GM23338 (cell line): ENCODE measurements around the gene PTPRC.

ENCODE experiments used
- CREB1 ChIP-seq: fragments of 250-450 bp; sonication (Bioruptor Pico); IDR thresholded peaks from 2 replicates; pipeline ENCODE4 v1.5.0; 2020; ENCODE audit warnings: low read depth, mild to moderate bottlenecking, moderate library complexity
- ETS1 ChIP-seq: IDR thresholded peaks from 2 replicates; pipeline ENCODE4 v1.6.1; 2016; ENCODE audit warnings: antibody characterized with exemption
- EZH2 ChIP-seq: fragments of 200-600 bp; sonication (generic); IDR thresholded peaks from one replicate; pipeline ENCODE4 v1.8.0; 2017; ENCODE audit warnings: antibody characterized with exemption, mild to moderate bottlenecking, low read depth; ENCODE audit not compliant: unreplicated experiment
- EZH2phosphoT487 ChIP-seq: fragments of 200-600 bp; sonication (generic); IDR thresholded peaks from one replicate; pipeline ENCODE4 v1.8.1; 2018; ENCODE audit warnings: antibody characterized with exemption; ENCODE audit not compliant: unreplicated experiment
- JUNB ChIP-seq: IDR thresholded peaks from one replicate; pipeline ENCODE4 v1.6.1; 2016; ENCODE audit warnings: antibody characterized with exemption; ENCODE audit not compliant: unreplicated experiment
- NANOG ChIP-seq: IDR thresholded peaks from 2 replicates; pipeline ENCODE4 v1.6.1; 2016; ENCODE audit warnings: antibody characterized with exemption, borderline replicate concordance
- POLR2AphosphoS5 ChIP-seq: IDR thresholded peaks from 2 replicates; pipeline ENCODE4 v1.6.1; 2016; ENCODE audit warnings: antibody characterized with exemption, low read depth
- STAT1 ChIP-seq: IDR thresholded peaks from one replicate; pipeline ENCODE4 v1.6.1; 2016; ENCODE audit warnings: antibody characterized with exemption; ENCODE audit not compliant: unreplicated experiment
- ZNF114 ChIP-seq: fragments of 250-450 bp; sonication (Bioruptor Pico); IDR thresholded peaks from 2 replicates; pipeline ENCODE4 v1.5.0; 2020; ENCODE audit warnings: mild to moderate bottlenecking, moderate library complexity
- ZNF331 ChIP-seq: fragments of 250-450 bp; sonication (Bioruptor Pico); IDR thresholded peaks from 2 replicates; pipeline ENCODE4 v1.5.0; 2020; ENCODE audit warnings: low read depth, mild to moderate bottlenecking, moderate library complexity
- TF ChIP-seq, protein P1 (sequence below), 2 experiments: fragments of 200-600 bp in 1 of 2; sonication (generic) in 1 of 2; conservative IDR thresholded peaks; 2 replicates each; pipeline versions ENCODE4 v1.5.1 to v1.6.1; 2016 to 2017; ENCODE audit warnings: antibody characterized with exemption in 2 of 2, low read depth in 2 of 2, mild to moderate bottlenecking in 2 of 2, moderate library complexity in 1 of 2
- TF ChIP-seq, protein P2 (sequence below): IDR thresholded peaks from one replicate; pipeline ENCODE4 v1.6.1; 2018; ENCODE audit warnings: antibody characterized with exemption; ENCODE audit not compliant: unreplicated experiment
- TF ChIP-seq, protein P3 (sequence below): fragments of 250-450 bp; sonication (Bioruptor Pico); IDR thresholded peaks from 2 replicates; pipeline ENCODE4 v1.5.0; 2020; ENCODE audit warnings: mild to moderate bottlenecking, moderate library complexity

DNA sequence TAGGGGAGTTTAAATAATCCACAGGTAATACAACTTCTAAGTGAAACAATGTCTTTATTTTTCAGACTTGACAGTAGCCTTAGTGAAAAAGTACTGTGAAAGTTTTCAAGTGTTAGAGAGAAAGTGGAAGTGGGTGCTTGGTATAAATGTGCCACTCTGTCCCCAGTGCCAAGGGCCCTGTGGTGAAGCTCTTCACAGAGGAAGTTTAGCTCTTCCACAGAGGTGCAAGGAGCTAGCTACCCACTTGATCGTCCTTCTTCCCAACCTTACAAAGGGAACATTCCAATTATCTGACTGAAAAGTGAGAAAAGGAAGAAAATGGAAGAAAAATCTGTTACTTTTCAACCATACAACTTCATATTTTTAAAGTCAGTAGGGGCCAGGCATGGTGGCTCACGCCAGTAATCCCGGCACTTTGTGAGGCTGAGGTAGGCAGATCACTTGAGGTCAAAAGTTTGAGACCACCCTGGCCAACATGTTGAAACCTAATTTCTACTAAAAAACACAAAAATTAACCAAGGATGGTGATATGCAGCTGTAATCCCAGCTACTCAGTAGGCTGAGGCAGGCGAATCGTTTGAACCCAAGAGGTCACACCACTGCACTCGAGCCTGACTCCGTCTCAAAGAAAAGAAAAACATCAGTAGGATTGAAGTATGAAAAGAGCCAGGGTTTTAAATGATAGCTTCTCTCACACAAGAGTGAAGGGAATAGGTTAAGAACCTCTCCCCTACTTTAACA lies 41.0 kb upstream of the PTPRC start:
- TF ChIP-seq, protein P1, sequence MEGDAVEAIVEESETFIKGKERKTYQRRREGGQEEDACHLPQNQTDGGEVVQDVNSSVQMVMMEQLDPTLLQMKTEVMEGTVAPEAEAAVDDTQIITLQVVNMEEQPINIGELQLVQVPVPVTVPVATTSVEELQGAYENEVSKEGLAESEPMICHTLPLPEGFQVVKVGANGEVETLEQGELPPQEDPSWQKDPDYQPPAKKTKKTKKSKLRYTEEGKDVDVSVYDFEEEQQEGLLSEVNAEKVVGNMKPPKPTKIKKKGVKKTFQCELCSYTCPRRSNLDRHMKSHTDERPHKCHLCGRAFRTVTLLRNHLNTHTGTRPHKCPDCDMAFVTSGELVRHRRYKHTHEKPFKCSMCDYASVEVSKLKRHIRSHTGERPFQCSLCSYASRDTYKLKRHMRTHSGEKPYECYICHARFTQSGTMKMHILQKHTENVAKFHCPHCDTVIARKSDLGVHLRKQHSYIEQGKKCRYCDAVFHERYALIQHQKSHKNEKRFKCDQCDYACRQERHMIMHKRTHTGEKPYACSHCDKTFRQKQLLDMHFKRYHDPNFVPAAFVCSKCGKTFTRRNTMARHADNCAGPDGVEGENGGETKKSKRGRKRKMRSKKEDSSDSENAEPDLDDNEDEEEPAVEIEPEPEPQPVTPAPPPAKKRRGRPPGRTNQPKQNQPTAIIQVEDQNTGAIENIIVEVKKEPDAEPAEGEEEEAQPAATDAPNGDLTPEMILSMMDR (conservative IDR thresholded peaks at IDR 0.05; ENCODE audit: low read depth in 2 of 2): no peak
- TF ChIP-seq CREB1 (CRISPR knock-in tag): no peak
- TF ChIP-seq EZH2: no peak
- TF ChIP-seq POLR2AphosphoS5: no peak
- TF ChIP-seq JUNB: no peak
- TF ChIP-seq EZH2phosphoT487: no peak
- TF ChIP-seq ZNF114 (CRISPR knock-in tag): no peak
- TF ChIP-seq ZNF331 (CRISPR knock-in tag): no peak
- TF ChIP-seq, protein P2, sequence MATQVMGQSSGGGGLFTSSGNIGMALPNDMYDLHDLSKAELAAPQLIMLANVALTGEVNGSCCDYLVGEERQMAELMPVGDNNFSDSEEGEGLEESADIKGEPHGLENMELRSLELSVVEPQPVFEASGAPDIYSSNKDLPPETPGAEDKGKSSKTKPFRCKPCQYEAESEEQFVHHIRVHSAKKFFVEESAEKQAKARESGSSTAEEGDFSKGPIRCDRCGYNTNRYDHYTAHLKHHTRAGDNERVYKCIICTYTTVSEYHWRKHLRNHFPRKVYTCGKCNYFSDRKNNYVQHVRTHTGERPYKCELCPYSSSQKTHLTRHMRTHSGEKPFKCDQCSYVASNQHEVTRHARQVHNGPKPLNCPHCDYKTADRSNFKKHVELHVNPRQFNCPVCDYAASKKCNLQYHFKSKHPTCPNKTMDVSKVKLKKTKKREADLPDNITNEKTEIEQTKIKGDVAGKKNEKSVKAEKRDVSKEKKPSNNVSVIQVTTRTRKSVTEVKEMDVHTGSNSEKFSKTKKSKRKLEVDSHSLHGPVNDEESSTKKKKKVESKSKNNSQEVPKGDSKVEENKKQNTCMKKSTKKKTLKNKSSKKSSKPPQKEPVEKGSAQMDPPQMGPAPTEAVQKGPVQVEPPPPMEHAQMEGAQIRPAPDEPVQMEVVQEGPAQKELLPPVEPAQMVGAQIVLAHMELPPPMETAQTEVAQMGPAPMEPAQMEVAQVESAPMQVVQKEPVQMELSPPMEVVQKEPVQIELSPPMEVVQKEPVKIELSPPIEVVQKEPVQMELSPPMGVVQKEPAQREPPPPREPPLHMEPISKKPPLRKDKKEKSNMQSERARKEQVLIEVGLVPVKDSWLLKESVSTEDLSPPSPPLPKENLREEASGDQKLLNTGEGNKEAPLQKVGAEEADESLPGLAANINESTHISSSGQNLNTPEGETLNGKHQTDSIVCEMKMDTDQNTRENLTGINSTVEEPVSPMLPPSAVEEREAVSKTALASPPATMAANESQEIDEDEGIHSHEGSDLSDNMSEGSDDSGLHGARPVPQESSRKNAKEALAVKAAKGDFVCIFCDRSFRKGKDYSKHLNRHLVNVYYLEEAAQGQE: no peak
- TF ChIP-seq NANOG: no peak
- TF ChIP-seq STAT1: no peak
- TF ChIP-seq, protein P3, sequence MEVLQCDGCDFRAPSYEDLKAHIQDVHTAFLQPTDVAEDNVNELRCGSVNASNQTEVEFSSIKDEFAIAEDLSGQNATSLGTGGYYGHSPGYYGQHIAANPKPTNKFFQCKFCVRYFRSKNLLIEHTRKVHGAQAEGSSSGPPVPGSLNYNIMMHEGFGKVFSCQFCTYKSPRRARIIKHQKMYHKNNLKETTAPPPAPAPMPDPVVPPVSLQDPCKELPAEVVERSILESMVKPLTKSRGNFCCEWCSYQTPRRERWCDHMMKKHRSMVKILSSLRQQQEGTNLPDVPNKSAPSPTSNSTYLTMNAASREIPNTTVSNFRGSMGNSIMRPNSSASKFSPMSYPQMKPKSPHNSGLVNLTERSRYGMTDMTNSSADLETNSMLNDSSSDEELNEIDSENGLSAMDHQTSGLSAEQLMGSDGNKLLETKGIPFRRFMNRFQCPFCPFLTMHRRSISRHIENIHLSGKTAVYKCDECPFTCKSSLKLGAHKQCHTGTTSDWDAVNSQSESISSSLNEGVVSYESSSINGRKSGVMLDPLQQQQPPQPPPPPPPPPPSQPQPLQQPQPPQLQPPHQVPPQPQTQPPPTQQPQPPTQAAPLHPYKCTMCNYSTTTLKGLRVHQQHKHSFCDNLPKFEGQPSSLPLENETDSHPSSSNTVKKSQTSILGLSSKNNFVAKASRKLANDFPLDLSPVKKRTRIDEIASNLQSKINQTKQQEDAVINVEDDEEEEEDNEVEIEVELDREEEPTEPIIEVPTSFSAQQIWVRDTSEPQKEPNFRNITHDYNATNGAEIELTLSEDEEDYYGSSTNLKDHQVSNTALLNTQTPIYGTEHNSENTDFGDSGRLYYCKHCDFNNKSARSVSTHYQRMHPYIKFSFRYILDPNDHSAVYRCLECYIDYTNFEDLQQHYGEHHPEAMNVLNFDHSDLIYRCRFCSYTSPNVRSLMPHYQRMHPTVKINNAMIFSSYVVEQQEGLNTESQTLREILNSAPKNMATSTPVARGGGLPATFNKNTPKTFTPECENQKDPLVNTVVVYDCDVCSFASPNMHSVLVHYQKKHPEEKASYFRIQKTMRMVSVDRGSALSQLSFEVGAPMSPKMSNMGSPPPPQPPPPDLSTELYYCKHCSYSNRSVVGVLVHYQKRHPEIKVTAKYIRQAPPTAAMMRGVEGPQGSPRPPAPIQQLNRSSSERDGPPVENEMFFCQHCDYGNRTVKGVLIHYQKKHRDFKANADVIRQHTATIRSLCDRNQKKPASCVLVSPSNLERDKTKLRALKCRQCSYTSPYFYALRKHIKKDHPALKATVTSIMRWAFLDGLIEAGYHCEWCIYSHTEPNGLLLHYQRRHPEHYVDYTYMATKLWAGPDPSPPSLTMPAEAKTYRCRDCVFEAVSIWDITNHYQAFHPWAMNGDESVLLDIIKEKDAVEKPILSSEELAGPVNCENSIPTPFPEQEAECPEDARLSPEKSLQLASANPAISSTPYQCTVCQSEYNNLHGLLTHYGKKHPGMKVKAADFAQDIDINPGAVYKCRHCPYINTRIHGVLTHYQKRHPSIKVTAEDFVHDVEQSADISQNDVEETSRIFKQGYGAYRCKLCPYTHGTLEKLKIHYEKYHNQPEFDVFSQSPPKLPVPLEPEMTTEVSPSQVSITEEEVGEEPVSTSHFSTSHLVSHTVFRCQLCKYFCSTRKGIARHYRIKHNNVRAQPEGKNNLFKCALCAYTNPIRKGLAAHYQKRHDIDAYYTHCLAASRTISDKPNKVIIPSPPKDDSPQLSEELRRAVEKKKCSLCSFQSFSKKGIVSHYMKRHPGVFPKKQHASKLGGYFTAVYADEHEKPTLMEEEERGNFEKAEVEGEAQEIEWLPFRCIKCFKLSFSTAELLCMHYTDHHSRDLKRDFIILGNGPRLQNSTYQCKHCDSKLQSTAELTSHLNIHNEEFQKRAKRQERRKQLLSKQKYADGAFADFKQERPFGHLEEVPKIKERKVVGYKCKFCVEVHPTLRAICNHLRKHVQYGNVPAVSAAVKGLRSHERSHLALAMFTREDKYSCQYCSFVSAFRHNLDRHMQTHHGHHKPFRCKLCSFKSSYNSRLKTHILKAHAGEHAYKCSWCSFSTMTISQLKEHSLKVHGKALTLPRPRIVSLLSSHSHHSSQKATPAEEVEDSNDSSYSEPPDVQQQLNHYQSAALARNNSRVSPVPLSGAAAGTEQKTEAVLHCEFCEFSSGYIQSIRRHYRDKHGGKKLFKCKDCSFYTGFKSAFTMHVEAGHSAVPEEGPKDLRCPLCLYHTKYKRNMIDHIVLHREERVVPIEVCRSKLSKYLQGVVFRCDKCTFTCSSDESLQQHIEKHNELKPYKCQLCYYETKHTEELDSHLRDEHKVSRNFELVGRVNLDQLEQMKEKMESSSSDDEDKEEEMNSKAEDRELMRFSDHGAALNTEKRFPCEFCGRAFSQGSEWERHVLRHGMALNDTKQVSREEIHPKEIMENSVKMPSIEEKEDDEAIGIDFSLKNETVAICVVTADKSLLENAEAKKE (CRISPR knock-in tag): no peak
- no peak for TF ChIP-seq ETS1
